ENCODE measurements around the gene RTL5.

RTL5 gene

GRCh38 chrX:72102760-72103159 lies 29.0 kb downstream of the RTL5 start:
- no peak for TF ChIP-seq CTCF (IDR thresholded peaks at IDR 0.05; ENCODE audit: control insufficient read depth, insufficient read depth, low read depth, low read length, missing control alignments)
- DNase-seq (ENCODE audit: low read depth) = no peak
- H3K4me3 ChIP-seq (ENCODE audit: control insufficient read depth, low read depth, low read length) = no peak overlapping the region

- H3K4me3 ChIP-seq (ENCODE audit: control insufficient read depth, low read depth, low read length) = no peak overlapping the region
- TF ChIP-seq CTCF (IDR thresholded peaks at IDR 0.05; ENCODE audit: control insufficient read depth, insufficient read depth, low read depth, low read length, missing control alignments) = no peak
- DNase-seq (ENCODE audit: low read depth) = no peak
These were observed 29.6 kb downstream of the RTL5 start for GRCh38 chrX:72102126-72102525.

- H3K4me3 ChIP-seq (ENCODE audit: control insufficient read depth, low read depth, low read length) = no peak overlapping the region
- TF ChIP-seq CTCF (IDR thresholded peaks at IDR 0.05; ENCODE audit: control insufficient read depth, insufficient read depth, low read depth, low read length, missing control alignments) = no peak
- DNase-seq (ENCODE audit: low read depth) = no peak
These were observed 30.1 kb downstream of the RTL5 start for GRCh38 chrX:72101597-72102037.

GRCh38 chrX:72100824-72101351 lies 30.8 kb downstream of the RTL5 start:
- no peak for DNase-seq (ENCODE audit: low read depth)
- no peak overlapping the region for H3K4me3 ChIP-seq (ENCODE audit: control insufficient read depth, low read depth, low read length)
- TF ChIP-seq CTCF (IDR thresholded peaks at IDR 0.05; ENCODE audit: control insufficient read depth, insufficient read depth, low read depth, low read length, missing control alignments) = no peak

- H3K4me3 ChIP-seq (ENCODE audit: control insufficient read depth, low read depth, low read length) = no peak overlapping the region
- DNase-seq (ENCODE audit: low read depth) = no peak
These were observed 31.5 kb downstream of the RTL5 start for GRCh38 chrX:72100051-72100755.

GRCh38 chrX:72097098-72097497 lies 34.6 kb downstream of the RTL5 start:
- no peak for DNase-seq (ENCODE audit: low read depth)
- no peak for TF ChIP-seq CTCF (IDR thresholded peaks at IDR 0.05; ENCODE audit: control insufficient read depth, insufficient read depth, low read depth, low read length, missing control alignments)
- H3K4me3 ChIP-seq (ENCODE audit: control insufficient read depth, low read depth, low read length) = no peak overlapping the region

More at GRCh38 chrX:72100051-72100755, 31.5 kb downstream of the RTL5 start:
- no peak for TF ChIP-seq CTCF (IDR thresholded peaks at IDR 0.05; ENCODE audit: control insufficient read depth, insufficient read depth, low read depth, low read length, missing control alignments)
